Activated B cell treated with CpG ODN at 0.5 μM for 24 hours (primary cell): ENCODE data around the gene TAS1R3. TPM values are rescaled to one million over a fixed set of nuclear protein-coding genes. Genes with fewer than 3 reads are reported as not detected.
"Not testable (repeated sequence)": the region's sequence is repeated elsewhere in the genome, so short reads cannot be mapped to it uniquely, and the experiment has no call there.

Experiments
- ATAC-seq: fragments of 200-7000 bp; cut with Tn5 transposase; one replicate; pipeline ENCODE4 v1.10.0; 2021; ENCODE audit warnings: low read depth, mild to moderate bottlenecking, moderate library complexity
- CTCF ChIA-PET: fragments of 350-600 bp; sonication (Branson Sonifier 250); formaldehyde crosslinking; loops from one replicate; lab custom pipeline; 2021; ENCODE audit warnings: antibody characterized with exemption; lab: Charles Lee
- POLR2A ChIA-PET: fragments of 350-600 bp; sonication (Branson Sonifier 250); formaldehyde crosslinking; loops from one replicate; lab custom pipeline; 2021; ENCODE audit warnings: antibody characterized with exemption; lab: Charles Lee
- DNase-seq: peaks from one replicate; pipeline ENCODE4 v3.0.0; 2022
- H3K27ac Mint-ChIP-seq: one replicate; pipeline ENCODE4 v1.8.0; 2020; ENCODE audit warnings: mixed read lengths
- H3K27me3 Mint-ChIP-seq: one replicate; pipeline ENCODE4 v1.8.0; 2021; ENCODE audit warnings: mixed read lengths
- H3K36me3 Mint-ChIP-seq: one replicate; pipeline ENCODE4 v1.8.0; 2021; ENCODE audit warnings: low read depth, mixed read lengths
- H3K4me1 Mint-ChIP-seq: one replicate; pipeline ENCODE4 v1.8.0; 2021; ENCODE audit warnings: mixed read lengths
- H3K4me3 Mint-ChIP-seq: one replicate; pipeline ENCODE4 v1.8.0; 2020; ENCODE audit warnings: mild to moderate bottlenecking, mixed read lengths
- H3K9me3 Mint-ChIP-seq: one replicate; pipeline ENCODE4 v1.8.0; 2020; ENCODE audit warnings: mixed read lengths
- CTCF ChIP-seq: fragments of 200-600 bp; IDR thresholded peaks from one replicate; pipeline ENCODE4 v1.8.0; 2022; ENCODE audit warnings: antibody characterized with exemption, mild to moderate bottlenecking
- intact Hi-C: fragments of 100-400 bp; cut with micrococcal nuclease; formaldehyde crosslinking; loops from one replicate; pipeline ENCODE4 v1.15.1; 2024
- total RNA-seq: library from RNA; stranded (reverse); gene quantifications from 2 replicates; pipeline ENCODE4 v1.2.3, GENCODE V29; 2022

TAS1R3 gene
- total RNA-seq, 1 donor from 2014 or later, result 2.5 TPM

DNA sequence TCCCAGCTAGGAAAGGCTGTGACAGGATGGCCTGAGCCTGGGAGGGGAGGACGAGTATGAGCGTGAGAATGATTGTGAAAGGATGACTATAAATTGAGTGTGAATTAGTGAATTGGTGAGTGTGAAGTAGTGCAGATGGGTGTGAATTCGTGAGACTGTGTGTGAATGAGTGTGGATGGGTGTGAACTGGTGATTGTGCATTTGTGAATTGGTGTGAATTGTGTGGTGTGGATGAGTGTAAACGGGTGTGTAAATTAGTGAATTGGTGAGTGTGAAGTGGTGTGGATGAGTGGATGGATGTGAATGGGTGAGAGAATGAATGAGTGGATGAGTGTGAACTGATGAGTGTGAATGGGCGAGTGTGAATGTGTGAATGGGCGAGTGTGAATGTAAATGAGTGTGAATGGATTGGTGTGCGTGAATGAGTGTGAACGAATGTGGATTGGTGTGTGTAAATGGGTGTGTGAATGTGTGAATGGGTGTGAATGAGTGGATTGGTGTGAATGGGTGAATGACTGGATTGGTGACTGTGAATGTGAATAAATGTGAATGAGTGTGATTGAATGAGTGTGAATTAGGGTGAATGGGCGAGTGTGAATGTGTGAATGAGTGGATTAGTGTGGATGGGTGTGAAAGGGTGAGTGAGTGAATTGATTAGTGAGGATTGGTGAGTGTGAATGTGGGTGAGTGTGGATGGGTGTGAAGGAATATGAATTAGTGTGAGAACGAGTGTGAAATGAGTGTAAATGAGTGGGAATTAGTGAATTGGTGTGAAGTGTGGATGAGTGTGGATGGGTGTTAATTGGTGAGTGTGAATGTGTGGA, 35.0 kb downstream of the TAS1R3 start:
- Mint-ChIP-seq H3K36me3 (no peaks in the 10 kb centered on the region), H3K4me1 (no peaks in the 10 kb centered on the region), H3K4me3 (no peak overlapping the region), H3K9me3 (no peaks in the 10 kb centered on the region), H3K27ac (no peak overlapping the region), H3K27me3 (peaks cover 4% of the 10 kb centered on the region)
- DNase-seq (no peak), ATAC-seq (no peak)
- POLR2A ChIA-PET, result interaction anchor here (0.6 kb wide), 1 partner anchor 63 kb away, joined by 3 read pairs; no protein-coding TSS in a partner anchor
- CTCF ChIA-PET, result no interaction called here
- intact Hi-C loops, result no loop called here
- TF ChIP-seq CTCF, result no peak

DNA sequence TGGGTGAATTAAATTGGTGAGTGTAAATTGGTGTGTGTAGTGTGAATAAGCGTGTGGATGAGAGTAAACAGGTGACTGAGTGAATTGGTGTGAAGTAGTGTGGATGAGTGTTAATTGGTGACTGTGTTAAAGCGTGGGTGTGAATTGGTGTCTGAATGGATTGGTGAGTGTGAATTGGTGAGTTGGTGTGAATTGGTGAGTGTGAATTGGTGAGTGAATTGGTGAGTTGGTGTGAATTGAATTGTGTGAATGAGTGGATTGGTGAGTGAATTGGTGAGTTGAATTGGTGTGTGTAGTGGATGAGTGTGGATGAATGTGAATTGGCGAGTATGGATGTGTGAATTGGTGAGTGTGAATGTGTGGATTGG, 35.6 kb downstream of the TAS1R3 start:
- DNase-seq (no peak), ATAC-seq (no peak)
- H3K27ac Mint-ChIP-seq, result no peak overlapping the region
- ChIA-PET POLR2A (no interaction called here), CTCF (no interaction called here)
- H3K4me1 Mint-ChIP-seq, result no peaks in the 10 kb centered on the region
- no peaks in the 10 kb centered on the region for H3K36me3 Mint-ChIP-seq
- peaks cover 4% of the 10 kb centered on the region for H3K27me3 Mint-ChIP-seq
- no peaks in the 10 kb centered on the region for H3K9me3 Mint-ChIP-seq
- no peak for TF ChIP-seq CTCF
- intact Hi-C loops, result no loop called here
- no peak overlapping the region for H3K4me3 Mint-ChIP-seq

GRCh38 chr1:1367315-1367714, 36.2 kb downstream of the TAS1R3 start:
- intact Hi-C loops, result no loop called here
- DNase-seq, result no peak
- POLR2A ChIA-PET, result no interaction called here
- no peaks in the 10 kb centered on the region for H3K36me3 Mint-ChIP-seq
- peaks cover 4% of the 10 kb centered on the region for H3K4me1 Mint-ChIP-seq
- ATAC-seq, result no peak
- no peaks in the 10 kb centered on the region for H3K27me3 Mint-ChIP-seq
- TF ChIP-seq CTCF, result no peak
- CTCF ChIA-PET, result no interaction called here
- no peak overlapping the region for H3K4me3 Mint-ChIP-seq
- no peaks in the 10 kb centered on the region for H3K9me3 Mint-ChIP-seq
- H3K27ac Mint-ChIP-seq, result no peak overlapping the region

- POLR2A ChIA-PET, DNase-seq, H3K27ac Mint-ChIP-seq, H3K27me3 Mint-ChIP-seq, H3K9me3 Mint-ChIP-seq, ATAC-seq, H3K36me3 Mint-ChIP-seq, H3K4me3 Mint-ChIP-seq: not testable (repeated sequence)
- intact Hi-C loops, result loop anchor here (5.0 kb wide), 1 partner anchor 338 kb away; no protein-coding TSS in a partner anchor
- CTCF ChIA-PET, result interaction anchor here (1.7 to 1.9 kb wide), 2 partner anchors 18 to 248 kb away, joined by 4 read pairs; no protein-coding TSS in a partner anchor
- peaks cover 17% of the 10 kb centered on the region for H3K4me1 Mint-ChIP-seq
Measured at GRCh38 chr1:1370094-1370493, 39.0 kb downstream of the TAS1R3 start.

DNA sequence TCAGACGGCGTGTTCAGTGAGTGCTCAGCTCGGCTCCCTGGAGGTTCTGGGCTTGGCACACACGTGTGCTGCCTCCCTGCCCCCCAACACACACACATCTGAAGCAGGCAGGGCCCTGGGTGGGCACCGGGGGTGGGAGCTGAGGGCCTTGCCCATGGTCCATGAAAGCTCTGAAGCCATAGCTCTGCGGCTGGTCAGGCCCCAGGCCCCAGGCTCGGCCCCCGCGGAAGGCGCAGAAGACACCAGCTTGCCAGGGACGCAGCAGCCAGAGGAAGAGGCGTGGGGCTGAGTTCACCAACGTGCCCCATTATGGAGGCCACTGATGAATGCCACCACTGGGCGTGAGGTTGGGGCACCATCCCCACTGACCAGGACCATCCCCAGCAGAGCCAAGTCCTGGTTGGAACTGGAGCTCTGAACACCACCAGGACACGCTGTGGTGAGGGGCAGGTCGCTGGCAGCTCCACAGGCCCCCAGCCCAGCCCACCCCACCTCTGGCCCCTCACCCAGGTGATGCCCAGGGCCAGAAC, 39.8 kb downstream of the TAS1R3 start:
- Mint-ChIP-seq H3K9me3 (no peaks in the 10 kb centered on the region), H3K27me3 (no peaks in the 10 kb centered on the region), H3K27ac (no peak overlapping the region), H3K4me3 (no peak overlapping the region), H3K4me1 (peaks cover 21% of the 10 kb centered on the region), H3K36me3 (peaks cover 10% of the 10 kb centered on the region)
- ATAC-seq (no peak), DNase-seq (no peak)
- ChIA-PET CTCF (interaction anchor here (1.2 to 2.0 kb wide), 4 partner anchors 14 to 386 kb away, joined by 4 to 10 read pairs (median 4); no protein-coding TSS in a partner anchor), POLR2A (interaction anchor here (0.7 to 1.3 kb wide), 5 partner anchors 8 to 338 kb away, joined by 3 to 4 read pairs (median 3); partner anchors contain the start of gene CCNL2)
- intact Hi-C loops, result loop anchor here (5.0 kb wide), 1 partner anchor 339 kb away; no protein-coding TSS in a partner anchor
- TF ChIP-seq CTCF, result no peak
